Hepatocyte (in vitro differentiated cells): ENCODE measurements around the gene PLXNC1.

Experiments
- EZH2 ChIP-seq: fragments of 200-600 bp; sonication (generic); IDR thresholded peaks from 2 replicates; pipeline ENCODE4 v1.6.1; 2016; ENCODE audit warnings: antibody characterized with exemption, mild to moderate bottlenecking, borderline replicate concordance
- EZH2phosphoT487 ChIP-seq: fragments of 200-600 bp; sonication (generic); IDR thresholded peaks from one replicate; pipeline ENCODE4 v1.6.1; 2018; ENCODE audit warnings: antibody characterized with exemption, mild to moderate bottlenecking, low read depth, moderate library complexity; ENCODE audit not compliant: unreplicated experiment, severe bottlenecking
- TF ChIP-seq, protein P1 (sequence below): fragments of 200-600 bp; sonication (generic); IDR thresholded peaks from 2 replicates; pipeline ENCODE4 v1.5.1; 2016; ENCODE audit warnings: antibody characterized with exemption, mild to moderate bottlenecking; ENCODE audit not compliant: poor library complexity

- TF ChIP-seq, protein P1, sequence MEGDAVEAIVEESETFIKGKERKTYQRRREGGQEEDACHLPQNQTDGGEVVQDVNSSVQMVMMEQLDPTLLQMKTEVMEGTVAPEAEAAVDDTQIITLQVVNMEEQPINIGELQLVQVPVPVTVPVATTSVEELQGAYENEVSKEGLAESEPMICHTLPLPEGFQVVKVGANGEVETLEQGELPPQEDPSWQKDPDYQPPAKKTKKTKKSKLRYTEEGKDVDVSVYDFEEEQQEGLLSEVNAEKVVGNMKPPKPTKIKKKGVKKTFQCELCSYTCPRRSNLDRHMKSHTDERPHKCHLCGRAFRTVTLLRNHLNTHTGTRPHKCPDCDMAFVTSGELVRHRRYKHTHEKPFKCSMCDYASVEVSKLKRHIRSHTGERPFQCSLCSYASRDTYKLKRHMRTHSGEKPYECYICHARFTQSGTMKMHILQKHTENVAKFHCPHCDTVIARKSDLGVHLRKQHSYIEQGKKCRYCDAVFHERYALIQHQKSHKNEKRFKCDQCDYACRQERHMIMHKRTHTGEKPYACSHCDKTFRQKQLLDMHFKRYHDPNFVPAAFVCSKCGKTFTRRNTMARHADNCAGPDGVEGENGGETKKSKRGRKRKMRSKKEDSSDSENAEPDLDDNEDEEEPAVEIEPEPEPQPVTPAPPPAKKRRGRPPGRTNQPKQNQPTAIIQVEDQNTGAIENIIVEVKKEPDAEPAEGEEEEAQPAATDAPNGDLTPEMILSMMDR, result no peak
- TF ChIP-seq EZH2, result no peak
- no peak for TF ChIP-seq EZH2phosphoT487
These were observed 129.1 kb downstream of the PLXNC1 start for GRCh38 chr12:94277426-94278000.
